ENCODE data around the gene RTN3. TPM values are rescaled to one million over a fixed set of nuclear protein-coding genes. Genes with fewer than 3 reads are reported as not detected.
A peak's percentile ranks its signal among the peaks of the same experiment; 100 is the strongest.

Gene RTN3
- total RNA-seq, 1 donor: 108 TPM

- H3K27ac ChIP-seq (ENCODE audit: low read depth, low read length): peak overlapping the region; percentile 88
- H2AFZ ChIP-seq (ENCODE audit: low read length): peak overlapping the region; percentile 18
- peak; percentile 50 for DNase-seq (ENCODE audit: insufficient read length, low spot score, missing footprints)
- no peaks in the 10 kb centered on the region for H3K27me3 ChIP-seq (ENCODE audit: insufficient read depth, low read length)
- no peaks in the 10 kb centered on the region for H3K36me3 ChIP-seq (ENCODE audit: insufficient read depth, low read length)
- H3K4me3 ChIP-seq (ENCODE audit: insufficient read depth, low read length): peak overlapping the region; percentile 84
- TF ChIP-seq CTCF (IDR thresholded peaks at IDR 0.05; ENCODE audit: extremely low read depth, low read depth, low read length): no peak
- H4K20me1 ChIP-seq (ENCODE audit: insufficient read depth, low read length): peaks cover 25% of the 10 kb centered on the region
- H3K79me2 ChIP-seq (ENCODE audit: insufficient read depth, low read length): peaks cover 42% of the 10 kb centered on the region
- H3K4me2 ChIP-seq (ENCODE audit: insufficient read depth, low read length): peak overlapping the region; percentile 94
- H3K4me1 ChIP-seq (ENCODE audit: insufficient read depth, low read length): peaks cover 57% of the 10 kb centered on the region
- H3K9me3 ChIP-seq (ENCODE audit: low read depth, low read length): no peaks in the 10 kb centered on the region
Observed at GRCh38 chr11:63670096-63670432, 11.2 kb upstream of the RTN3 start.

- H3K4me1 ChIP-seq (ENCODE audit: insufficient read depth, low read length): peaks cover 57% of the 10 kb centered on the region
- H3K36me3 ChIP-seq (ENCODE audit: insufficient read depth, low read length): no peaks in the 10 kb centered on the region
- peaks cover 36% of the 10 kb centered on the region for H3K79me2 ChIP-seq (ENCODE audit: insufficient read depth, low read length)
- DNase-seq (ENCODE audit: insufficient read length, low spot score, missing footprints): peak; percentile 90
- peaks cover 23% of the 10 kb centered on the region for H4K20me1 ChIP-seq (ENCODE audit: insufficient read depth, low read length)
- H3K27me3 ChIP-seq (ENCODE audit: insufficient read depth, low read length): no peaks in the 10 kb centered on the region
- peak overlapping the region; percentile 84 for H3K4me3 ChIP-seq (ENCODE audit: insufficient read depth, low read length)
- H3K9me3 ChIP-seq (ENCODE audit: low read depth, low read length): no peaks in the 10 kb centered on the region
- peak overlapping the region; percentile 94 for H3K4me2 ChIP-seq (ENCODE audit: insufficient read depth, low read length)
- H2AFZ ChIP-seq (ENCODE audit: low read length): peak overlapping the region; percentile 96
- peak overlapping the region; percentile 88 for H3K27ac ChIP-seq (ENCODE audit: low read depth, low read length)
- TF ChIP-seq CTCF (IDR thresholded peaks at IDR 0.05; ENCODE audit: extremely low read depth, low read depth, low read length): peak; percentile 36
Observed at GRCh38 chr11:63670433-63671321, 10.6 kb upstream of the RTN3 start.

GRCh38 chr11:63671322-63672155 is 9.8 kb upstream of the RTN3 start, which contains the start of gene ATL3:
ATL3 (minus strand) TSS chr11:63671376; CDS start chr11:63671335, 41 bp downstream.
- peak within 1 kb of the TSS; percentile 96 for H2AFZ ChIP-seq (ENCODE audit: low read length)
- peaks cover 54% of the 10 kb centered on the region for H3K4me1 ChIP-seq (ENCODE audit: insufficient read depth, low read length)

More at GRCh38 chr11:63671322-63672155, 9.8 kb upstream of the RTN3 start, which contains the start of gene ATL3:
- no peaks in the 10 kb centered on the region for H3K36me3 ChIP-seq (ENCODE audit: insufficient read depth, low read length)
- H3K27me3 ChIP-seq (ENCODE audit: insufficient read depth, low read length): no peaks in the 10 kb centered on the region
- H3K27ac ChIP-seq (ENCODE audit: low read depth, low read length): peak within 1 kb of the TSS; percentile 88
- TF ChIP-seq CTCF (IDR thresholded peaks at IDR 0.05; ENCODE audit: extremely low read depth, low read depth, low read length): no peak
- H3K4me2 ChIP-seq (ENCODE audit: insufficient read depth, low read length): peak within 1 kb of the TSS; percentile 94
- peak; percentile 97 for DNase-seq (ENCODE audit: insufficient read length, low spot score, missing footprints)
- peaks cover 27% of the 10 kb centered on the region for H3K79me2 ChIP-seq (ENCODE audit: insufficient read depth, low read length)
- peaks cover 14% of the 10 kb centered on the region for H4K20me1 ChIP-seq (ENCODE audit: insufficient read depth, low read length)
- H3K4me3 ChIP-seq (ENCODE audit: insufficient read depth, low read length): peak within 1 kb of the TSS; percentile 84
- H3K9me3 ChIP-seq (ENCODE audit: low read depth, low read length): no peaks in the 10 kb centered on the region

Data from osteoblast (primary cell).